ENCODE measurements around the gene OPCML.

DNA sequence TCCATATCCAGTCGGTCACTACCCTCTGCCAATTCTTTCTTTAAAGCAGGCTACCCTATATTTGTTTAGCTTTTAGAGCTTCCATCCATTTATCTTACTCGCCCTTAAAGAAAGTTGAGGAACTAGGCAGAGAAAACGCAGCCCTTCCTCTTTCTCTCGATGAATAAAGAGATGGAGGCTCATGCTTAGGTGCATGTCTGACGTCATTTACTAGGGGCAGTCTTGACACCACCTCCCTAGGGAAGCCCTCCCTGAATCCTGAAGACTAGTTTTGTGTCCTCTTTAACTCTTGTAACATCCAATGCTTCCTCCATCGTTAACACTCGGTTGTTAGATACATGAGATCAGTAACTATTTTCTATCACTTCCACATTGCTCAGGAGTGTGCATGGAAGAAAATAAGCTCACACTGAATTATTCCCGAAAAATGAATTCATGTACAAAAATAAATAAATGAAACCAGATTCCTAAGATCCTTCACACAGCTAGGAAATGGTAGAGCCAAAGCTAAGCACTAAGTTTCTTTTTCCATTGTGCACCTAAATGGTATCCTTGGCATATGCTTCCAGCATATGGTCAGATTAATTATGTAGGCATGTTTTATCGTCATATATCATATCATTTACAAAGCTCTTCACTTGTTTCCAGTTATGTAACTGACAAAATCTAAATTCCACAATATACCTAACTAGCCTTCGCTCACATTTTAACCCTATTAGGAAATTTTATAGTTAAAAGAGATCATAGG, 291.2 kb downstream of the OPCML start:
- TF ChIP-seq CTCF (IDR thresholded peaks at IDR 0.05; ENCODE audit: poor library complexity, severe bottlenecking) (no peak), EP300 (conservative IDR thresholded peaks at IDR 0.05; ENCODE audit: poor library complexity, severe bottlenecking) (no peak)
